Hepatocyte (in vitro differentiated cells): ENCODE measurements around the gene UBN1. TPM values are rescaled to one million over a fixed set of nuclear protein-coding genes. Genes with fewer than 3 reads are reported as not detected.

Experiments
- DNase-seq: peaks from one replicate; pipeline ENCODE4 v3.0.0-alpha.2; 2016; ENCODE audit warnings: low spot score
- H2AFZ ChIP-seq: fragments of 200-600 bp; sonication (generic); 2 replicates; pipeline ENCODE4 v1.6.0; 2016; ENCODE audit warnings: antibody characterized with exemption, mild to moderate bottlenecking
- H3K27ac ChIP-seq: fragments of 200-600 bp; sonication (generic); 2 replicates; pipeline ENCODE4 v1.5.1; 2016; ENCODE audit warnings: mild to moderate bottlenecking
- H3K27me3 ChIP-seq: fragments of 200-600 bp; sonication (generic); 2 replicates; pipeline ENCODE4 v1.6.1; 2016
- H3K36me3 ChIP-seq: fragments of 200-600 bp; sonication (generic); replicated peaks from 2 replicates; pipeline ENCODE4 v1.5.1; 2016; ENCODE audit warnings: low read depth; ENCODE audit not compliant: insufficient read depth
- H3K4me1 ChIP-seq: fragments of 200-600 bp; sonication (generic); 2 replicates; pipeline ENCODE4 v1.5.1; 2016; ENCODE audit warnings: mild to moderate bottlenecking, moderate library complexity; ENCODE audit not compliant: insufficient read depth
- H3K4me2 ChIP-seq: fragments of 200-600 bp; sonication (generic); 2 replicates; pipeline ENCODE4 v1.6.0; 2016
- H3K4me3 ChIP-seq: fragments of 200-600 bp; sonication (generic); 2 replicates; pipeline ENCODE4 v1.5.1; 2016; ENCODE audit warnings: mild to moderate bottlenecking
- H3K79me2 ChIP-seq: fragments of 200-600 bp; sonication (generic); 2 replicates; pipeline ENCODE4 v1.6.0; 2017; ENCODE audit warnings: mild to moderate bottlenecking
- H3K9me2 ChIP-seq: fragments of 200-600 bp; sonication (generic); replicated peaks from 2 replicates; pipeline ENCODE4 v1.6.0; 2017; ENCODE audit warnings: mild to moderate bottlenecking; ENCODE audit not compliant: insufficient read depth
- H3K9me3 ChIP-seq: fragments of 200-600 bp; sonication (generic); 2 replicates; pipeline ENCODE4 v1.5.1; 2016; ENCODE audit warnings: low read depth, mild to moderate bottlenecking
- H4K20me1 ChIP-seq: fragments of 200-600 bp; sonication (generic); 2 replicates; pipeline ENCODE4 v1.6.0; 2016; ENCODE audit warnings: mild to moderate bottlenecking; ENCODE audit not compliant: insufficient read depth, poor library complexity, severe bottlenecking
- CTCF ChIP-seq: fragments of 200-600 bp; sonication (generic); IDR thresholded peaks from 2 replicates; pipeline ENCODE4 v1.5.1; 2016; ENCODE audit warnings: antibody characterized with exemption, mild to moderate bottlenecking; ENCODE audit not compliant: poor library complexity
- EZH2 ChIP-seq: fragments of 200-600 bp; sonication (generic); IDR thresholded peaks from 2 replicates; pipeline ENCODE4 v1.6.1; 2016; ENCODE audit warnings: antibody characterized with exemption, mild to moderate bottlenecking, borderline replicate concordance
- EZH2phosphoT487 ChIP-seq: fragments of 200-600 bp; sonication (generic); IDR thresholded peaks from one replicate; pipeline ENCODE4 v1.6.1; 2018; ENCODE audit warnings: antibody characterized with exemption, mild to moderate bottlenecking, low read depth, moderate library complexity; ENCODE audit not compliant: unreplicated experiment, severe bottlenecking
- WGBS: methylation state at CpG from one replicate; pipeline ENCODE4 v1.1.6; 2016; ENCODE audit warnings: low lambda C conversion rate; ENCODE audit errors: missing lambda C conversion rate; 5-methylcytosine and 5-hydroxymethylcytosine counted together
- polyA plus RNA-seq: library from polyadenylated mRNA; unstranded; fragments of >200 nt; fragmentation: Nextera tagmentation; extraction: Ambion mirVana; gene quantifications from 2 replicates; pipeline ENCODE4 v1.2.1, GENCODE V29; 2016
- total RNA-seq: library from RNA; depleted of rRNA; stranded (reverse); fragments of >200 nt; gene quantifications from 2 replicates; pipeline ENCODE4 v1.2.3, GENCODE V29; 2014

The UBN1 gene
- total and polyA plus RNA-seq, 2 experiments from 2014 or later: 19.1 to 28.1 TPM

GRCh38 chr16:4826526-4826925 lies 20.8 kb upstream of the UBN1 start:
- Histone ChIP-seq H3K4me1 (no peaks in the 10 kb centered on the region), H4K20me1 (no peaks in the 10 kb centered on the region), H3K27ac (no peak overlapping the region), H3K27me3 (no peaks in the 10 kb centered on the region), H2AFZ (no peak overlapping the region), H3K36me3 (peaks cover 3% of the 10 kb centered on the region), H3K9me2 (no peaks in the 10 kb centered on the region), H3K9me3 (no peaks in the 10 kb centered on the region), H3K4me3 (no peak overlapping the region), H3K4me2 (no peak overlapping the region), H3K79me2 (no peaks in the 10 kb centered on the region)
- DNase-seq: no peak
- 98% methylated on average over 4 of the region's 4 CpGs for WGBS
- TF ChIP-seq EZH2phosphoT487 (no peak), EZH2 (no peak), CTCF (no peak)

- WGBS: 99% methylated on average over 10 of the region's 10 CpGs
- TF ChIP-seq EZH2: no peak
- no peak for TF ChIP-seq CTCF
- TF ChIP-seq EZH2phosphoT487: no peak
These were observed 20.3 kb upstream of the UBN1 start for GRCh38 chr16:4826980-4827379.

GRCh38 chr16:4828567-4829321 lies 18.5 kb upstream of the UBN1 start:
- no peaks in the 10 kb centered on the region for H3K9me3 ChIP-seq
- H3K9me2 ChIP-seq: no peaks in the 10 kb centered on the region
- no peaks in the 10 kb centered on the region for H3K4me1 ChIP-seq
- no peaks in the 10 kb centered on the region for H3K27me3 ChIP-seq
- no peak for DNase-seq
- WGBS: 93% methylated on average over 11 of the region's 11 CpGs
- H3K27ac ChIP-seq: no peak overlapping the region
- H3K36me3 ChIP-seq: peaks cover 3% of the 10 kb centered on the region
- no peak overlapping the region for H2AFZ ChIP-seq
- H3K4me3 ChIP-seq: no peak overlapping the region
- no peaks in the 10 kb centered on the region for H3K79me2 ChIP-seq
- H4K20me1 ChIP-seq: peaks cover 5% of the 10 kb centered on the region
- H3K4me2 ChIP-seq: no peak overlapping the region
- TF ChIP-seq CTCF: no peak
- no peak for TF ChIP-seq EZH2phosphoT487
- TF ChIP-seq EZH2: no peak

More at GRCh38 chr16:4826980-4827379, 20.3 kb upstream of the UBN1 start:
- DNase-seq: no peak
- Histone ChIP-seq H3K4me3 (no peak overlapping the region), H3K27me3 (no peaks in the 10 kb centered on the region), H3K36me3 (peaks cover 3% of the 10 kb centered on the region), H4K20me1 (peaks cover under 1% of the 10 kb centered on the region), H3K27ac (no peak overlapping the region), H3K9me3 (no peaks in the 10 kb centered on the region), H3K4me2 (no peak overlapping the region), H3K9me2 (no peaks in the 10 kb centered on the region), H2AFZ (no peak overlapping the region), H3K4me1 (no peaks in the 10 kb centered on the region), H3K79me2 (no peaks in the 10 kb centered on the region)
